ENCODE results near the gene MAP3K9.

DNA sequence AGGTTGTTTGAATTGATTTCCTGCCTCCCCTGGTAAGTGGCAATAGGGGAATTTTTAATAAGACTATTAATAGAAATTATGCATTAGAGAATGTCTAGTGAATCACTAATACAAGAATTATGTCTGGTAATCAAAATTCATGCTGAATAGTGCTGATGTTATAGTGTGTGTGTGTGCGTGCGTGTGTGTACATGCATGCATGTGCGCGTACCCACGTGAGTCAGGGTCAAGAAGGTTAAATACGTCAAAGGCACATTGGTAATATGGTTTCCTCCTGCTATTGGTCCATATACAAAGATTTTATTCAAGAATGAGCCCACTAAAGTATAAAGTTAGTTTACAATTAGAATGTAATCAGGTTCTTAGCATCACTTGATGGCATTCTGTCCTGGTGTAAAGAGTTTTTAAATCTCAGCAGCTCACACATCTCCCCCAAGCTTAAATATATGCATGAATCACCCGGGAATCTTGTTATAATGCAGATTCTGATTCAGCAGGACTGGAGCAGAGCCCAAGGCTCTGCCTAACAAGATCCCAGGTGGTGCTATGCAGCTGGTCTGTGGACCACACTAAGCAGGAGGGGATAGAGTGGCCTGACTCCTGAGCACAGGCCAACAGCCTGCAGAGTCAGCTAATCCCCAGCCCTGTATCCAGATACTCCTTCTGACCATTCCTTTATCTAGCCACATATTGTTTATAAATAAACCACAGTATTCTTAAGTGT is 123.7 kb downstream of the MAP3K9 start:
- TF ChIP-seq POLR2A (IDR thresholded peaks at IDR 0.05) (no peak), CTCF (IDR thresholded peaks at IDR 0.05) (no peak)
